ENCODE results near the gene NNAT. TPM values are rescaled to one million over a fixed set of nuclear protein-coding genes. Genes with fewer than 3 reads are reported as not detected.

The NNAT gene
- total and polyA plus RNA-seq, 2 of the 8 experiments (the other 6 are each of a cell fraction or from before 2014, with no cell fraction given), result 66.8 to 175 TPM

- Histone ChIP-seq H3K9me3 (ENCODE audit: insufficient read depth in 2 of 2, low read depth in 1 of 2, low read length in 1 of 2) (peaks cover 0 to 5% of the 10 kb centered on the region in 2 experiments; a peak in 1 of 4 replicates), H2BK20ac (ENCODE audit: low read length) (0 out of 2 replicates have a peak overlapping the region, but pooled peaks have one; percentile 35), H3K4me2 (ENCODE audit: insufficient read depth in 1 of 2, low read depth in 2 of 2, low read length in 2 of 2) (peak overlapping the region; percentile 75 to 87), H2BK120ac (replicated peaks; ENCODE audit: low read depth, low read length) (no peak overlapping the region), H3K4ac (replicated peaks; ENCODE audit: insufficient read length, low read depth, low read length) (no peak overlapping the region), H3K4me1 (replicated peaks in 1 of 4; ENCODE audit: control insufficient read depth in 3 of 4, insufficient read depth in 4 of 4, low read length in 3 of 4) (peaks cover 11 to 44% (median 33%) of the 10 kb centered on the region in 4 experiments), H2AK5ac (ENCODE audit: low read depth, low read length) (no peak overlapping the region), H2BK12ac (ENCODE audit: low read depth, low read length) (peak overlapping the region; percentile 72; the same call in 1 of the 2 replicates), H3K79me1 (ENCODE audit: low read depth, low read length) (peaks cover 36% of the 10 kb centered on the region), H3K9ac (replicated peaks in 1 of 4; ENCODE audit: extremely low read depth in 1 of 4, low read depth in 3 of 4, low read length in 3 of 4) (peak overlapping the region in 3 of 4 experiments; percentile 26 to 69 (median 55); a peak in 6 of 7 replicates), H3K36me3 (ENCODE audit: control insufficient read depth in 2 of 4, insufficient read depth in 4 of 4, low read length in 3 of 4) (peaks cover under 1 to 16% (median 8%) of the 10 kb centered on the region in 4 experiments; a peak in 6 of 8 replicates), H2AFZ (ENCODE audit: low read length) (no peak overlapping the region), H3K23ac (ENCODE audit: insufficient read length) (no peak overlapping the region), H3K4me3 (ENCODE audit: extremely low read depth in 1 of 4, insufficient read depth in 2 of 4, low read depth in 3 of 4, low read length in 4 of 4) (peak overlapping the region; percentile 45 to 66 (median 48)), H4K8ac (ENCODE audit: extremely low read depth, insufficient read depth, low read length) (peak overlapping the region; percentile 18; the same call in 1 of the 2 replicates), H3K23me2 (ENCODE audit: low read depth, low read length) (no peaks in the 10 kb centered on the region; the same call in 1 of the 2 replicates), H3K56ac (replicated peaks; ENCODE audit: insufficient read length, low read depth, low read length) (no peak overlapping the region), H3K18ac (ENCODE audit: extremely low read depth, low read length) (peak overlapping the region; percentile 63; the same call in 1 of the 2 replicates), H4K20me1 (replicated peaks in 1 of 2; ENCODE audit: control insufficient read depth in 1 of 2, insufficient read depth in 2 of 2, low read length in 2 of 2) (peaks cover 15 to 38% of the 10 kb centered on the region in 2 experiments), H2BK15ac (ENCODE audit: low read length) (no peak overlapping the region), H4K91ac (replicated peaks; ENCODE audit: insufficient read length, low read length) (peak overlapping the region; percentile 56), H3K27me3 (replicated peaks in 1 of 4; ENCODE audit: control insufficient read depth in 3 of 4, extremely low read depth in 1 of 4, insufficient read depth in 3 of 4, low read length in 3 of 4) (no peaks in the 10 kb centered on the region; a peak in 1 of 7 replicates), H3K27ac (ENCODE audit: low read depth, low read length) (peak overlapping the region; percentile 17; the same call in 1 of the 2 replicates), H3K14ac (ENCODE audit: insufficient read length) (no peak overlapping the region), H3K79me2 (ENCODE audit: control insufficient read depth in 1 of 2, insufficient read depth in 2 of 2, low read length in 2 of 2) (peaks cover 9 to 94% of the 10 kb centered on the region in 2 experiments), H4K5ac (ENCODE audit: insufficient read length, low read depth, low read length) (no peak overlapping the region), H2BK5ac (ENCODE audit: low read depth, low read length) (peak overlapping the region; percentile 46)
- POLR2A ChIA-PET (ENCODE audit: partially characterized antibody), result interaction anchor here (0.7 to 8.2 kb wide), 13 partner anchors 9 to 258 kb away, joined by 3 to 116 read pairs (median 4); no protein-coding TSS in a partner anchor
- no peak for TF ChIP-seq HDAC2 (IDR thresholded peaks at IDR 0.05; ENCODE audit: borderline replicate concordance in 1 of 2, low read depth in 2 of 2, low read length in 2 of 2)
- peak; percentile 79 for TF ChIP-seq ASH2L (IDR thresholded peaks at IDR 0.05; ENCODE audit: low read length)
- FAIRE-seq (no peak), DNase-seq (ENCODE audit: low read depth in 1 of 2, low spot score in 2 of 2) (peak in 1 of 2 experiments; percentile 61)
- 50% methylated on average over 24 of the region's 24 CpGs; no CpG with 5 or more reads in 1 of the 2 experiments for WGBS, 2 experiments (ENCODE audit: extremely low coverage in 1 of 2, insufficient coverage in 1 of 2, insufficient read length in 1 of 2, insufficient replicate concordance in 2 of 2, low coverage in 1 of 2, low lambda C conversion rate in 2 of 2, missing lambda C conversion rate in 1 of 2)
- CTCF ChIA-PET (ENCODE audit: partially characterized antibody), result interaction anchor here (0.8 to 2.9 kb wide), 8 partner anchors 13 to 124 kb away, joined by 3 to 12 read pairs (median 4); no protein-coding TSS in a partner anchor
Measured at GRCh38 chr20:37520419-37520955, 563 bp upstream of the NNAT start.
